ENCODE data around the gene RIBC2. TPM values are rescaled to one million over a fixed set of nuclear protein-coding genes. Genes with fewer than 3 reads are reported as not detected.

The RIBC2 gene
- total and polyA plus RNA-seq, 7 donors, result 1.5 TPM; not detected in 6

- no peaks in the 10 kb centered on the region for H3K9me3 ChIP-seq
- H3K27ac ChIP-seq, result no peak overlapping the region
- no peaks in the 10 kb centered on the region for H3K4me1 ChIP-seq
- WGBS, 2 donors, result 90 to 97% methylated on average over 3 of the region's 3 CpGs
- TF ChIP-seq CTCF (IDR thresholded peaks at IDR 0.05) (no peak), POLR2AphosphoS5 (IDR thresholded peaks at IDR 0.05) (no peak), EP300 (IDR thresholded peaks at IDR 0.05) (no peak), POLR2A (IDR thresholded peaks at IDR 0.05) (no peak)
- H3K36me3 ChIP-seq, result no peaks in the 10 kb centered on the region
- peaks cover 0 to 4% (median 0%) of the 10 kb centered on the region in 3 donors for H3K27me3 ChIP-seq
- no peak for DNase-seq
- no peak overlapping the region for H3K4me3 ChIP-seq
- intact Hi-C loops (cut with DNase I), result no loop called here
Measured at GRCh38 chr22:45472426-45472825, 58.9 kb downstream of the RIBC2 start.

DNA sequence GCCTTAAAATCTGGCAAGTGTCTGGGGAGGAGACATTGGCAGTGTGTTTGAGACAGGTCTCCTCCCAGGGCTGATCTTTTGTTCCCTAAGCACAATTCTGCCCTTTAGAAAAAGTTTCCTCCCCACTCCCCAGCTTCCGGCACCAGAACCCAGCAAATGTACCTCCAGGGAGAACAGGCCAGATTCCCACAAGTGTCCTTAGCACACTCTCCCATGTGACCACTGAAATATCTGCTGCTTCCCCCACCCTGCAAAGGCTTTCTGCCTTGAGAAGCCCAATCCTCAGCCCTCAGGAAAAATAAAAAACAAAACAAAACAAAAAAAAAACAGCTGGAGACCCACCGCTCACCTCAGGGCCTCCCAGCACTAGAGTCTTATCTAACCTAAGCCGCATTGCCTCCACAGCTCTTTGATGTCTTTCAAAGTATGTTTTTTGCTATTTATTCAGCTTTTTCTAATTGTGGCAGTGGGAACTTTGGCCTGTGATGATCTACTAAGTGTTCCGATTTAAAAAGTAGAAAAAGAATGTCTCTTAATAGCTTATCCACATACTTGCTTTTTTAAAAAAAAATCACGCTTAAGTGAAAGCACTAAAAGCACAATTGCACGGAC, 60.2 kb downstream of the RIBC2 start:
- WGBS, 2 donors, result 75 to 89% methylated on average over 6 of the region's 6 CpGs
- TF ChIP-seq CTCF (IDR thresholded peaks at IDR 0.05) (no peak), POLR2AphosphoS5 (IDR thresholded peaks at IDR 0.05) (no peak), POLR2A (IDR thresholded peaks at IDR 0.05) (no peak), EP300 (IDR thresholded peaks at IDR 0.05) (no peak)
- intact Hi-C loops (cut with DNase I), result no loop called here
- Histone ChIP-seq H3K27ac (no peak overlapping the region), H3K4me1 (no peaks in the 10 kb centered on the region), H3K4me3 (no peak overlapping the region), H3K36me3 (no peaks in the 10 kb centered on the region), H3K9me3 (no peaks in the 10 kb centered on the region), H3K27me3 (peaks cover 0 to 4% (median 0%) of the 10 kb centered on the region in 3 donors)
- DNase-seq, result no peak

DNA sequence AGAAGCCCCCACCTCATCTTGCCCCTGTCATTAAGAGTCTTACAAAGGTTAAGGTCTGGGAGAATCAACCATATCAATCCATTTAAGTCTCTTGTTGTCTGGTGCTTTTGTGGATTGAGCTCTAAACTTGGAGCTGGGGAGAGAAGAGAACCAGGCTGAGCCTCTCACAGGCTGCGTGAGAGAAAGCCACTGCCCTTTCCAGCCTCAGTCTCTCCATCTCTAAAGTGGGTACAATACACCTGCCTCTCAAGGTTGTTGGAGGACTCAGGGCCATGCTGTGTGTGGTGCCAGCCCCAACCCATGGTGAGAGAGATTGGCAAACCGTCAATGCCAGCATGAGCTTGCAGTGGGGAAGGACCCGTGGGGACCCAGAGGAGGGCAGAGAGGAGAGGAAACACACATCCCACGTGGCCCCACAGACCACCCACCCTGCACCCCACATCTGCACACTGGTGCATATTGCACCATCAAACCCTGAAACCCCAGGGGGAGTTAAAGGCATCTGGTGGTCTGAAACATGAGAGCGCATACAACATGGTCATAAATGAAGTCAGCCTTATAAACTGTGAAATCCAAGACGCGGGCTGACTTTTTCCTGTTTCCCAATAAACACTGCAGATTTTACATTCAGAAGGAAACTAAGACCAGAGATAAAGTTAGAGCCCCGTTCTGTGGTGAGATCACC, 61.7 kb downstream of the RIBC2 start:
- TF ChIP-seq CTCF (IDR thresholded peaks at IDR 0.05) (no peak), POLR2AphosphoS5 (IDR thresholded peaks at IDR 0.05) (no peak), POLR2A (IDR thresholded peaks at IDR 0.05) (no peak), EP300 (IDR thresholded peaks at IDR 0.05) (no peak)
- peaks cover 0 to 4% (median 0%) of the 10 kb centered on the region in 3 donors for H3K27me3 ChIP-seq
- H3K9me3 ChIP-seq, result no peaks in the 10 kb centered on the region
- intact Hi-C loops (cut with DNase I), result no loop called here
- peak overlapping the region in 1 of 4 donors; percentile 3 for H3K27ac ChIP-seq
- no peak for DNase-seq
- no peaks in the 10 kb centered on the region for H3K4me1 ChIP-seq
- WGBS, 2 donors, result 65 to 68% methylated on average over 8 of the region's 8 CpGs
- no peaks in the 10 kb centered on the region for H3K36me3 ChIP-seq
- H3K4me3 ChIP-seq, result no peak overlapping the region

DNA sequence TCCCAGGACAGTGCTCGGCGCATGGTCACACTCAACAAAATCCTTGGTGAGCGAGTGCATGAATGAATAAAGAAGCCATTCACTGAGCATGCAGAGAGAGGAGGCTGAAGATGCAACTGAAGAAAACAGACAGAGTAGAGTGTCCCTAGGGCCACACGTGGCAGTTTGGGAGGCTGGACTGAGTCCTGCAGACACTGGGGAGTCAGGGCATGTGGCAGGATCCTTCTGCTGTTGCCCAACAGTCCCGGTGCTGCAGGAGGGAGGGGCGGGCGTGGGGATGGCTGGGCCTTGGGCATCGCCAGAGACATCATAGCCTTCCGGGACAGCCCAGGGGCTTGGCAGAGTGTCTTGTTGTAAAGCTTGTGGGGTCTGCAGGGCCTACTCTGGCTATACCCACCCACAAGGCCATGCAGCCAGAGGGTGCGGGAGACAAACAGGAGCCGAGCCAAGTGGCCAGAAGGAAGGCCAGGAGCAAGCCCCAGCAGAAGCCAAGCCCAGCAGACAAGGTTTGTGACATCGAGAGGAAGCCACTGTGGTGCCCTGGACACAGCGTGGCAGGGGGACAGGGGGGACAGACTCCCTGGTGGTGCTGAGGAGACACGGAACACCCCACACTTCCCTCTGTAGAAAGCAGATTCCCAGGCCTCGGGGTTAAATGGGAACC, 62.5 kb downstream of the RIBC2 start:
- 79 to 86% methylated on average over 15 of the region's 15 CpGs for WGBS, 2 donors
- TF ChIP-seq CTCF (IDR thresholded peaks at IDR 0.05), result no peak
- no peak for TF ChIP-seq EP300 (IDR thresholded peaks at IDR 0.05)
- TF ChIP-seq POLR2A (IDR thresholded peaks at IDR 0.05), result no peak
- no peak for TF ChIP-seq POLR2AphosphoS5 (IDR thresholded peaks at IDR 0.05)
- Histone ChIP-seq H3K27me3 (peaks cover 0 to 4% (median 0%) of the 10 kb centered on the region in 3 donors), H3K36me3 (no peaks in the 10 kb centered on the region), H3K27ac (no peak overlapping the region), H3K9me3 (no peaks in the 10 kb centered on the region), H3K4me3 (no peak overlapping the region), H3K4me1 (no peaks in the 10 kb centered on the region)
- DNase-seq, result no peak
- intact Hi-C loops (cut with DNase I), result no loop called here

All from sigmoid colon (tissue), 7 donors.